ENCODE data around the gene ARSI.
A peak's percentile ranks its signal among the peaks of the same experiment; 100 is the strongest.

The ARSI gene

DNA sequence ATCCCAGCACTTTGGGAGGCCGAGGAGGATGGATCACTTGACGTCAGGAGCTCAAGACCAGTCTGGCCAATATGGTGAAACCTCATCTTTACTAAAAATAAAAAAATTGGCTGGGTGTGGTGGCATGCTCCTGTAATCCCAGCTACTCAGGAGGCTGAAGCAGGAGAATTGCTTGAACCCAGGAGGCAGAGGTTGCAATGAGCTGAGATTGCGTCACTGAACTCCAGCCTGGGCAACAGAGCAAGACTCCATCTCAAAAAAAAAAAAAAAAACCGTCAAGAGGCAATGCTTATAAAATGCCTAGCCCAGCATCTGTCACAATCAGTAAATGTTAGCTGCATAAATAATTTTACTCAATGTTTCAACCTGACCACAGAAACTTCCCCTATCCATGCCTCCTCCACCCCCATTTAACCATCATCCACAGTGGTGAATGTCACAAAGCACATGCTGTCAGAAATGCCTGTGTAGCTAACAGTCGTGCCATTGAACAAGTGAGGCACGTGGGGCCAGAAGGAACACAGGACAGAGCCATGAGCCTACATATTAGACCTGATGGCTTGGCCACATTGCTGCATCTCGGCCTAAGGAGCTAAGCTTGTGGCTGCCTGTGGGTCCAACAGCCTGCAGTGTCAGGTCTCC is 38.0 kb upstream of the ARSI start:
- Histone ChIP-seq H2AK5ac (ENCODE audit: low read length, severe bottlenecking) (no peak overlapping the region), H3K79me1 (replicated peaks; ENCODE audit: low read length, poor library complexity, severe bottlenecking) (no peaks in the 10 kb centered on the region), H3K18ac (ENCODE audit: low read depth in 1 of 2, low read length in 2 of 2) (no peak overlapping the region), H3K27ac (ENCODE audit: low read length, poor library complexity, severe bottlenecking) (no peak overlapping the region), H3K9me3 (ENCODE audit: control insufficient read depth, low read length) (no peaks in the 10 kb centered on the region), H3K9ac (ENCODE audit: low read length) (no peak overlapping the region), H2BK15ac (ENCODE audit: low read depth, poor library complexity, severe bottlenecking) (no peak overlapping the region), H2AFZ (ENCODE audit: low read depth, low read length) (no peak overlapping the region), H3K23ac (ENCODE audit: low read length in 2 of 2) (no peak overlapping the region), H3K4me1 (ENCODE audit: control insufficient read depth, insufficient read depth, low read depth, low read length) (peaks cover 8% of the 10 kb centered on the region), H4K8ac (ENCODE audit: low read length) (no peak overlapping the region), H3K27me3 (ENCODE audit: control insufficient read depth in 1 of 2, insufficient read depth in 1 of 2, low read length in 2 of 2) (no peaks in the 10 kb centered on the region), H2BK120ac (ENCODE audit: low read depth, low read length) (no peak overlapping the region), H3K14ac (ENCODE audit: low read length in 2 of 2) (no peak overlapping the region), H4K91ac (ENCODE audit: low read length) (peak overlapping the region; percentile 0), H3K4ac (ENCODE audit: low read depth in 1 of 2, low read length in 2 of 2) (no peak overlapping the region), H3K4me3 (ENCODE audit: insufficient read depth in 1 of 2, low read depth in 1 of 2, low read length in 2 of 2) (no peak overlapping the region), H3K36me3 (ENCODE audit: control insufficient read depth in 1 of 2, insufficient read depth in 2 of 2, low read depth in 1 of 2, low read length in 2 of 2) (no peaks in the 10 kb centered on the region), H2BK12ac (ENCODE audit: low read length in 2 of 2) (no peak overlapping the region), H3K4me2 (ENCODE audit: low read length, poor library complexity, severe bottlenecking) (no peak overlapping the region), H2BK5ac (ENCODE audit: low read depth, low read length, poor library complexity, severe bottlenecking) (no peak overlapping the region)
- 90% methylated on average over 7 of the region's 7 CpGs for WGBS
- DNase-seq, result no peak

DNA sequence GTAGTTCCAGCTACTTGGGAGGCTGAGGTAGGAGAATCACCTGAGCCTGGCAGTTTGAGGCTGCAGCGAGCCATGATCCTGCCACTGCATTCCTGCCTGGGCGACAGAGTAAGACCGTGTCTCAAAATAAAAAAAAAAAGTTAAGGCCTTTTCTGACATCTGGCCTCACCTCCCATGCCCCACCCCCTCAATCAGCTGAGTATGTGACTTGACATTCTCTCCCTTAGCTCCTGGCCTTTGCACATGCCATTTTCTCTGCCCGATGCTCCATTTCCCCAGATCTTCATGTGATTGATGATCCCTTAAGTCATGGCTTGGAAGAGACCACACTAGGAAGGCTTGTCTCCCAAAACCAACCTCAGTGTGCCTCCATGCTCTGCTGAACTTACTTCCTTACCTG is 37.1 kb upstream of the ARSI start:
- Histone ChIP-seq H2BK120ac (ENCODE audit: low read depth, low read length) (no peak overlapping the region), H3K27me3 (ENCODE audit: control insufficient read depth in 1 of 2, insufficient read depth in 1 of 2, low read length in 2 of 2) (no peaks in the 10 kb centered on the region), H2AK5ac (ENCODE audit: low read length, severe bottlenecking) (no peak overlapping the region), H2BK5ac (ENCODE audit: low read depth, low read length, poor library complexity, severe bottlenecking) (no peak overlapping the region), H2BK12ac (ENCODE audit: low read length in 2 of 2) (no peak overlapping the region), H3K27ac (ENCODE audit: low read length, poor library complexity, severe bottlenecking) (no peak overlapping the region), H3K14ac (ENCODE audit: low read length in 2 of 2) (no peak overlapping the region), H3K79me1 (replicated peaks; ENCODE audit: low read length, poor library complexity, severe bottlenecking) (no peaks in the 10 kb centered on the region), H2BK15ac (ENCODE audit: low read depth, poor library complexity, severe bottlenecking) (no peak overlapping the region), H3K9me3 (ENCODE audit: control insufficient read depth, low read length) (no peaks in the 10 kb centered on the region), H3K18ac (ENCODE audit: low read depth in 1 of 2, low read length in 2 of 2) (no peak overlapping the region), H3K36me3 (ENCODE audit: control insufficient read depth in 1 of 2, insufficient read depth in 2 of 2, low read depth in 1 of 2, low read length in 2 of 2) (no peaks in the 10 kb centered on the region), H3K4ac (ENCODE audit: low read depth in 1 of 2, low read length in 2 of 2) (no peak overlapping the region), H3K4me2 (ENCODE audit: low read length, poor library complexity, severe bottlenecking) (no peak overlapping the region), H3K4me1 (ENCODE audit: control insufficient read depth, insufficient read depth, low read depth, low read length) (peaks cover 8% of the 10 kb centered on the region), H3K23ac (ENCODE audit: low read length in 2 of 2) (no peak overlapping the region), H2AFZ (ENCODE audit: low read depth, low read length) (no peak overlapping the region), H3K9ac (ENCODE audit: low read length) (no peak overlapping the region), H4K91ac (ENCODE audit: low read length) (no peak overlapping the region), H3K4me3 (ENCODE audit: insufficient read depth in 1 of 2, low read depth in 1 of 2, low read length in 2 of 2) (no peak overlapping the region), H4K8ac (ENCODE audit: low read length) (no peak overlapping the region)
- DNase-seq, result no peak
- 94% methylated on average over 4 of the region's 4 CpGs for WGBS

DNA sequence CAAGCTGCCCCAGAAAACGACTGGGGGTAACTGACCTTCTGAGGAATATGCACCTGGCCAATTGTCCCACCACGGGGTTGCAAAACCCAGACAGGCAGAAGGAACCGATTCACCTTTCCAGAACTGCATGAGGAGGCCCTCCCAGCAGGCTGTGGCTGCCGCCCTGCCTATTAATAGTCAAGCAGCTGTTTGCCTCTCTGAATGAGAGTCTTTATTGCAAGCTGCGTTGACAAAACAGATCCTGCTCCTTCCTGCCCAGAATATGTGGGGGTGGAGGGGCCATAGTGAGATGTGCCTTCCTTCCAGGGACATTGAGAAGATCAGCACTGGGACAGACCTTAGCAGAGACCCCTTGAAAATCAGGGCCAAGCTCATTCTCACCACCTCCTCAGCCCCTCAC is 36.5 kb upstream of the ARSI start:
- Histone ChIP-seq H3K23ac (ENCODE audit: low read length in 2 of 2) (no peak overlapping the region), H2BK5ac (ENCODE audit: low read depth, low read length, poor library complexity, severe bottlenecking) (no peak overlapping the region), H3K27me3 (ENCODE audit: control insufficient read depth in 1 of 2, insufficient read depth in 1 of 2, low read length in 2 of 2) (no peaks in the 10 kb centered on the region), H4K91ac (ENCODE audit: low read length) (no peak overlapping the region), H3K14ac (ENCODE audit: low read length in 2 of 2) (no peak overlapping the region), H3K79me1 (replicated peaks; ENCODE audit: low read length, poor library complexity, severe bottlenecking) (no peaks in the 10 kb centered on the region), H2AFZ (ENCODE audit: low read depth, low read length) (no peak overlapping the region), H2AK5ac (ENCODE audit: low read length, severe bottlenecking) (no peak overlapping the region), H3K4ac (ENCODE audit: low read depth in 1 of 2, low read length in 2 of 2) (no peak overlapping the region), H3K36me3 (ENCODE audit: control insufficient read depth in 1 of 2, insufficient read depth in 2 of 2, low read depth in 1 of 2, low read length in 2 of 2) (no peaks in the 10 kb centered on the region), H2BK15ac (ENCODE audit: low read depth, poor library complexity, severe bottlenecking) (peak overlapping the region; percentile 84), H3K27ac (ENCODE audit: low read length, poor library complexity, severe bottlenecking) (no peak overlapping the region), H3K4me1 (ENCODE audit: control insufficient read depth, insufficient read depth, low read depth, low read length) (peaks cover 7% of the 10 kb centered on the region), H3K4me2 (ENCODE audit: low read length, poor library complexity, severe bottlenecking) (no peak overlapping the region), H3K4me3 (ENCODE audit: insufficient read depth in 1 of 2, low read depth in 1 of 2, low read length in 2 of 2) (no peak overlapping the region), H3K9me3 (ENCODE audit: control insufficient read depth, low read length) (no peaks in the 10 kb centered on the region), H3K9ac (ENCODE audit: low read length) (no peak overlapping the region), H4K8ac (ENCODE audit: low read length) (no peak overlapping the region), H2BK120ac (ENCODE audit: low read depth, low read length) (no peak overlapping the region), H3K18ac (ENCODE audit: low read depth in 1 of 2, low read length in 2 of 2) (no peak overlapping the region), H2BK12ac (ENCODE audit: low read length in 2 of 2) (peak overlapping the region in 1 of 2 experiments; percentile 28)
- 56% methylated on average over 5 of the region's 5 CpGs for WGBS
- DNase-seq, result no peak

DNA sequence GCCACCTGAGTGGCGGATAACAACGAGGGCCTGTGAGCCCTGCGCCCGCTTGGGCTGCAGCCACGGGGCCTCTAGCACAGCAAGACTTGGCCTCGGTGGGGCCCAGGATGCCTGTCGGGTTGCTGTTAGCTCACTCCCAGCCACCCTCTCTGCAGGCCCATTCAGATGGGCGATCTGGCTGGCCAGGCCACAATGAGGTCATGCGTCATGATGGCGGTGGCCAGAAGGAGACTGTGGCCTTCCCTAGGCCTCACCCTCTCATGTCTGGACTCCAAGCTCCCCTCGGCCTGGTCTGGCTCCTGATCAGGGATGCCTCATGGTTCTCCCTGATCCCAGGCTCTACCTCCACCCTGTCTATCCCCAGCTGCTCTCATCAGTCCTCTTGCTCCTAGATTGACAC is 35.8 kb upstream of the ARSI start:
- H3K4me3 ChIP-seq (ENCODE audit: insufficient read depth in 1 of 2, low read depth in 1 of 2, low read length in 2 of 2), result no peak overlapping the region
- no peak overlapping the region for H3K27ac ChIP-seq (ENCODE audit: low read length, poor library complexity, severe bottlenecking)
- no peak overlapping the region for H3K9ac ChIP-seq (ENCODE audit: low read length)
- H3K4me1 ChIP-seq (ENCODE audit: control insufficient read depth, insufficient read depth, low read depth, low read length), result peaks cover 7% of the 10 kb centered on the region
- peak overlapping the region in 1 of 2 experiments; percentile 17 for H3K4ac ChIP-seq (ENCODE audit: low read depth in 1 of 2, low read length in 2 of 2)
- 93% methylated on average over 11 of the region's 11 CpGs for WGBS
- peak overlapping the region in 1 of 2 experiments; percentile 40 for H3K18ac ChIP-seq (ENCODE audit: low read depth in 1 of 2, low read length in 2 of 2)
- peak overlapping the region; percentile 12 to 28 for H2BK12ac ChIP-seq (ENCODE audit: low read length in 2 of 2)
- no peak overlapping the region for H3K4me2 ChIP-seq (ENCODE audit: low read length, poor library complexity, severe bottlenecking)
- no peak overlapping the region for H2BK120ac ChIP-seq (ENCODE audit: low read depth, low read length)
- no peak overlapping the region for H2BK5ac ChIP-seq (ENCODE audit: low read depth, low read length, poor library complexity, severe bottlenecking)
- H2BK15ac ChIP-seq (ENCODE audit: low read depth, poor library complexity, severe bottlenecking), result no peak overlapping the region
- DNase-seq, result no peak
- no peak overlapping the region for H4K8ac ChIP-seq (ENCODE audit: low read length)
- H3K79me1 ChIP-seq (replicated peaks; ENCODE audit: low read length, poor library complexity, severe bottlenecking), result no peaks in the 10 kb centered on the region
- no peak overlapping the region for H2AK5ac ChIP-seq (ENCODE audit: low read length, severe bottlenecking)
- peak overlapping the region in 1 of 2 experiments; percentile 35 for H3K14ac ChIP-seq (ENCODE audit: low read length in 2 of 2)
- no peaks in the 10 kb centered on the region for H3K9me3 ChIP-seq (ENCODE audit: control insufficient read depth, low read length)
- no peak overlapping the region for H2AFZ ChIP-seq (ENCODE audit: low read depth, low read length)
- H4K91ac ChIP-seq (ENCODE audit: low read length), result no peak overlapping the region
- H3K36me3 ChIP-seq (ENCODE audit: control insufficient read depth in 1 of 2, insufficient read depth in 2 of 2, low read depth in 1 of 2, low read length in 2 of 2), result no peaks in the 10 kb centered on the region
- no peak overlapping the region for H3K23ac ChIP-seq (ENCODE audit: low read length in 2 of 2)
- H3K27me3 ChIP-seq (ENCODE audit: control insufficient read depth in 1 of 2, insufficient read depth in 1 of 2, low read length in 2 of 2), result no peaks in the 10 kb centered on the region
